Measurements from ENCODE around the gene FAM120C.

DNA sequence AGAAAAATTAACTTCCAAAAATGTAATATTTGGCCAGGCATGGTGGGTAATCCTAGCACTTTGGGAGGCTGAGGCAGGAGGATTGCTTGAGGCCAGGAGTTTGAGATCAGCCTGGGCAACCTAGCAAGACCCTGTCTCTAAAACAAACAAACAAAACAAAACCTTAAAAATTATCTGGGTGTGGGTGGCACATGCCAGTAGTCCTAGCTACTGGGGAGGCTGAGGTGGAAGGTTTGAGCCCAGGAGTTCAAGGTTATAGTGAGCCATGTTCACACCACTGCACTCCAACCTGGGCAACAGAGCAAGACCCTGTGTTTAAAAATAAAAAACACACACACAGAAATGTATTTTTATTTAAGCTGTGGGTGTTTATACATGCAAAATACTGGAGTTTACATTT lies 12.0 kb downstream of the FAM120C start:
- TF ChIP-seq CTCF (IDR thresholded peaks at IDR 0.05) = no peak
- no peak for TF ChIP-seq POLR2A (IDR thresholded peaks at IDR 0.05)
